ENCODE measurements around the gene RAB1B. TPM values are rescaled to one million over a fixed set of nuclear protein-coding genes. Genes with fewer than 3 reads are reported as not detected.

Gene RAB1B
- total RNA-seq, 1 donor from 2014 or later: 102 TPM

GRCh38 chr11:66266378-66267038 lies 1.9 kb upstream of the RAB1B start:
- DNase-seq (ENCODE audit: low spot score, unreplicated experiment): no peak
- H3K4me1 Mint-ChIP-seq (ENCODE audit: low read depth): peaks cover 12% of the 10 kb centered on the region
- H3K9me3 Mint-ChIP-seq (ENCODE audit: low read depth): no peaks in the 10 kb centered on the region
- TF ChIP-seq, protein P1, sequence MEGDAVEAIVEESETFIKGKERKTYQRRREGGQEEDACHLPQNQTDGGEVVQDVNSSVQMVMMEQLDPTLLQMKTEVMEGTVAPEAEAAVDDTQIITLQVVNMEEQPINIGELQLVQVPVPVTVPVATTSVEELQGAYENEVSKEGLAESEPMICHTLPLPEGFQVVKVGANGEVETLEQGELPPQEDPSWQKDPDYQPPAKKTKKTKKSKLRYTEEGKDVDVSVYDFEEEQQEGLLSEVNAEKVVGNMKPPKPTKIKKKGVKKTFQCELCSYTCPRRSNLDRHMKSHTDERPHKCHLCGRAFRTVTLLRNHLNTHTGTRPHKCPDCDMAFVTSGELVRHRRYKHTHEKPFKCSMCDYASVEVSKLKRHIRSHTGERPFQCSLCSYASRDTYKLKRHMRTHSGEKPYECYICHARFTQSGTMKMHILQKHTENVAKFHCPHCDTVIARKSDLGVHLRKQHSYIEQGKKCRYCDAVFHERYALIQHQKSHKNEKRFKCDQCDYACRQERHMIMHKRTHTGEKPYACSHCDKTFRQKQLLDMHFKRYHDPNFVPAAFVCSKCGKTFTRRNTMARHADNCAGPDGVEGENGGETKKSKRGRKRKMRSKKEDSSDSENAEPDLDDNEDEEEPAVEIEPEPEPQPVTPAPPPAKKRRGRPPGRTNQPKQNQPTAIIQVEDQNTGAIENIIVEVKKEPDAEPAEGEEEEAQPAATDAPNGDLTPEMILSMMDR (IDR thresholded peaks at IDR 0.05; ENCODE audit: unreplicated experiment): no peak
- no peak overlapping the region for H3K4me3 Mint-ChIP-seq (ENCODE audit: low read depth)
- H3K36me3 Mint-ChIP-seq (ENCODE audit: insufficient read depth): peaks cover 5% of the 10 kb centered on the region
- no peaks in the 10 kb centered on the region for H3K27me3 Mint-ChIP-seq
- H3K27ac Mint-ChIP-seq: no peak overlapping the region

DNA sequence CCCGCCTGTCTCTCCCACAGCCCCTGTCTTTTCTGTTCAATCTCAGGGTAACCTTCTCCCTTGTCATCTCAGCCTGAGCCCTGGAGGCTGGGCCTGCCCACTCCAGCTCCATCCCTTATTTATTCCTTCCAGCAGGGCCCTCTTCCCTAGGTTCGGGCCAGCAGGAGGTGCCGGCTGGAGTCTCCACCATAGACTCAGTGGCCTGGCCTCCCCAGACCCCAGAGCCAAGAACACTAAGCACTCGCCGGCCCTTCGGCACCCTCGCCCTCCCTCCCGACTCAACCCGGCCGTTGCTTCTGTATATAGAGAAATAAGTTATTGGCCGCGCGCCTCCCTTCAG lies 1.4 kb upstream of the RAB1B start:
- Mint-ChIP-seq H3K4me1 (ENCODE audit: low read depth) (peaks cover 12% of the 10 kb centered on the region), H3K4me3 (ENCODE audit: low read depth) (peak overlapping the region; percentile 94), H3K27me3 (no peaks in the 10 kb centered on the region), H3K27ac (peak overlapping the region; percentile 81), H3K36me3 (ENCODE audit: insufficient read depth) (peaks cover 5% of the 10 kb centered on the region), H3K9me3 (ENCODE audit: low read depth) (no peaks in the 10 kb centered on the region)
- TF ChIP-seq, protein P1 (IDR thresholded peaks at IDR 0.05; ENCODE audit: unreplicated experiment): no peak
- no peak for DNase-seq (ENCODE audit: low spot score, unreplicated experiment)

DNA sequence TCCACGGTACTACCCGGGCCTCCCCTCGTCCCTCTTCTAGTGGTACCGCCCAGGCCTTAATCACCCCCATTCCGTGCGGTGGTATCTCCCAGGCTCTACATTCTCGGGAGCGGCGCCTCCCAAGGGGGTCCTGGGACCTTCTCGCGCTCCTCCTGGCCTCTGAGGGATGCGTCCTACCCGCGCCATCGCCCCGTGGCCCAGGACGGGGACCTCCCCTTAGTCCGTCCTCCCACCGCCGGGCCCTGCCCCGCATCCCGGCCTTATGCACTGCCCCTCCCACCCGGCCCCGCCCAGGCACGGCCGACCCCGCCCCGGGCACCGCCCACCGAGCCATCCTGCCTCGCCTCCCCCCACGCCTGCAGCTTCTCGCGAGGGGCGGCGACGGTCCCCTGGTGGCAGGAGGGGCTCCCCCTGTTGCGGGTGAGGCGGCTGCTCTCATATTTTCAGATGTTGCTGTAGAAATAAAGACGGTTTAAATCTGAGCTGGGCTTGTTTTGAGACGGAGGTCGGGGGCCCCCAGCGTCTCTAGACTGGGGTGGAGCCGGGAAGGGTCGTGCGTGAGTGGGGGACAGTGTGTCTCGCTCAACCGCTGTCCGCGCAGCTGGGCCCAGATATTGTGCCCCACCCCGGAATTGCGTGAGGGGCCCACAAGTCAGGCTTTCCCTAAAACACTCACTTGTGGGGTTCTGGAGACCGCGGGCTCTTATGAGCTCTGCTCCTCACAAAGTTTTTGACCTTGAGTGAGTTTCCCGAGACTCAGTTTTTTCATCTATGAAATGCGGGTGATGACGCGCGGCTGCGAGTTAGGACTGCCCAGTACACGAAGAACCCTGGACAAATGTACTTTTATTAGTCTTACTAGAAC lies 828 bp upstream of the RAB1B start:
- Mint-ChIP-seq H3K36me3 (ENCODE audit: insufficient read depth) (peaks cover 6% of the 10 kb centered on the region), H3K4me1 (ENCODE audit: low read depth) (peaks cover 12% of the 10 kb centered on the region), H3K27ac (peak overlapping the region; percentile 94), H3K27me3 (no peaks in the 10 kb centered on the region), H3K4me3 (ENCODE audit: low read depth) (peak overlapping the region; percentile 94), H3K9me3 (ENCODE audit: low read depth) (no peaks in the 10 kb centered on the region)
- TF ChIP-seq, protein P1 (IDR thresholded peaks at IDR 0.05; ENCODE audit: unreplicated experiment): peak; percentile 20
- peak; percentile 74 for DNase-seq (ENCODE audit: low spot score, unreplicated experiment)

DNA sequence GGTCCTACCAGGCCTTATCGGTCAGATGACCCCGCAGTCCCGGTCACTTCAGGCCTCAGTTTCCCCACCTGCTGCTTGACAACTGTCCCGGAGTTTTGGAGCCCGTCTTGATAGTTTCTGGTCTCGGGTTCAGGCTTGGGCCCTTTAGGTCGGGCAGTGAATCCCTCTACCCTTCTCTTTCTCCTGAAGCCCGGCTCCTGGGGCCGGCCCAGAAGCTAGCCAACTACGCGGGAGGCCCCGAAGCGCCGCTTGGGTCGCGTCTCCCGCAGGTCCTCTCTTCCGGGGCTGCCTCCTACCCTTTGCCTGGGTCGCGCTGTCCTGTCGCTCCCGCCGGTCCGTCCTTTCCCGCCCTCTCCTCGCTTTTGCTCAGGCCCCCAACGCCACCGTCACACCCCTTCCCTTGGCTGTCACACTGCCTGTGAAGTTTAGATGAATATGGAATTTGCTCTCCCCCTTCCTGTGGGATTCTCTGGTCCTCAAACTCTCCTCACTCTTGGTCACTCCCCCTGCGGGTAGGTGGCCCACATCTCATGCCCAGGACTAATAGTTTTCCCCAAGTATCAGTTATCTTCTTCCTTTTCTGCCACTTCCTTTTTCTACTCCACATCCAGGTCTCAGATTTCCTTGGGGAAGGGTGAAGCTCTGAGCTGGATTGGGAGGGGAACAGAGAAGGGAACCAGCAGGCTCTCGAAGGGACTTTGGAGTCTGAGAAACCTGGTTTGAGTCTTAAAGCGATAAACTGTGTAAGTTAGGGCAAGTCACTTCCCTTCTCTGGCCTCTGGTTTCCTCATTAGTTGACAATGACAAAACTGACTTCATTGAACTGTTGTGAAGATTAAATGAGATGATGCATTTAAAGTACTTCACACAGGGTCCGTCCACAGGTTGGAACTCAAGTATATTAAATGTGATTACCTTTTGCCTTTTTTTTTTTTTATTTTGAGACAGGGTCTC lies 790 bp downstream of the RAB1B start:
- Mint-ChIP-seq H3K4me3 (ENCODE audit: low read depth) (peak overlapping the region; percentile 94), H3K27ac (peak overlapping the region; percentile 94), H3K36me3 (ENCODE audit: insufficient read depth) (peaks cover 11% of the 10 kb centered on the region), H3K4me1 (ENCODE audit: low read depth) (peaks cover 12% of the 10 kb centered on the region), H3K9me3 (ENCODE audit: low read depth) (no peaks in the 10 kb centered on the region), H3K27me3 (no peaks in the 10 kb centered on the region)
- TF ChIP-seq, protein P1 (IDR thresholded peaks at IDR 0.05; ENCODE audit: unreplicated experiment): peak; percentile 45
- peak; percentile 16 for DNase-seq (ENCODE audit: low spot score, unreplicated experiment)

DNA sequence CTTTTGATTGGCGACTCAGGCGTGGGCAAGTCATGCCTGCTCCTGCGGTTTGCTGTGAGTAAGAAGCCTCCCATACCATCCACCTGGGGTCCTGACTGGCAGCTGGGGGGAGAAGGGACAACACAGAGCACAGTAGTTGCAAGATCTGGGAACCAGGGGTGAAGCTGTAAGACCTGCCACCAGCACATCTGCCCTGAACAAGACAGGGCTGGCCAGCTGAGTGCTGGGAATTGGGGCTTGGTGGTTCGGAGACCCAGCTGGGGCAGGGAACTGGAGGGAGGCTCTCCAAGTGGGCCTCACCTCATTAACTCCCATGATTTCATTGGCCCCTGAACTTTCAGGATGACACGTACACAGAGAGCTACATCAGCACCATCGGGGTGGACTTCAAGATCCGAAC lies 3.4 kb downstream of the RAB1B start:
- Mint-ChIP-seq H3K9me3 (ENCODE audit: low read depth) (no peaks in the 10 kb centered on the region), H3K4me3 (ENCODE audit: low read depth) (no peak overlapping the region), H3K27ac (no peak overlapping the region), H3K27me3 (no peaks in the 10 kb centered on the region), H3K4me1 (ENCODE audit: low read depth) (peaks cover 12% of the 10 kb centered on the region), H3K36me3 (ENCODE audit: insufficient read depth) (peaks cover 12% of the 10 kb centered on the region)
- TF ChIP-seq, protein P1 (IDR thresholded peaks at IDR 0.05; ENCODE audit: unreplicated experiment): no peak
- DNase-seq (ENCODE audit: low spot score, unreplicated experiment): no peak

All from progenitor cell of endocrine pancreas (in vitro differentiated cells).